Neural progenitor cell (in vitro differentiated cells): Measurements from ENCODE around the gene RIBC2.

Experiments
- EZH2 ChIP-seq: fragments of 200-600 bp; sonication (generic); IDR thresholded peaks from 2 replicates; pipeline ENCODE4 v1.6.1; 2017; ENCODE audit warnings: antibody characterized with exemption, mild to moderate bottlenecking, moderate library complexity
- TF ChIP-seq, protein P1 (sequence below): fragments of 200-600 bp; sonication (generic); IDR thresholded peaks from 2 replicates; pipeline ENCODE4 v1.5.1; 2017; ENCODE audit warnings: antibody characterized with exemption, mild to moderate bottlenecking

DNA sequence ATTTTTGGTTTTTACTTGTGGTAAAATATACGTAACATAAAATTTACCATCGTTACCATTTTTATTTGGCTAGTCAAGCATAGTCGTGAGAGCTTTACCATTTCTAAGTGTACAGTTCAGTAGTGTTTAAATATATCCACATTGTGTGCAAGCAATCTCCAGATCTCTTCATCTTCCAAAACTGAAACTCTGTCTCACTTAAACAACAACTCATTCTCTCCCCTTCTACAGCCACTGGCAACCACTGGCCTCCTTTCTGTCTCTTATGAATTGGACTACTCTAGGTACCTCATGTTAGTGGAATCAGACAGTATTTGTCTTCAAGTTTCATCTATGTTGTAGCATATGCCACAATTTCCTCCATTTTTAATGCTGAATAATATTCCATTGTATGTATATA lies 37.5 kb upstream of the RIBC2 start:
- TF ChIP-seq, protein P1, sequence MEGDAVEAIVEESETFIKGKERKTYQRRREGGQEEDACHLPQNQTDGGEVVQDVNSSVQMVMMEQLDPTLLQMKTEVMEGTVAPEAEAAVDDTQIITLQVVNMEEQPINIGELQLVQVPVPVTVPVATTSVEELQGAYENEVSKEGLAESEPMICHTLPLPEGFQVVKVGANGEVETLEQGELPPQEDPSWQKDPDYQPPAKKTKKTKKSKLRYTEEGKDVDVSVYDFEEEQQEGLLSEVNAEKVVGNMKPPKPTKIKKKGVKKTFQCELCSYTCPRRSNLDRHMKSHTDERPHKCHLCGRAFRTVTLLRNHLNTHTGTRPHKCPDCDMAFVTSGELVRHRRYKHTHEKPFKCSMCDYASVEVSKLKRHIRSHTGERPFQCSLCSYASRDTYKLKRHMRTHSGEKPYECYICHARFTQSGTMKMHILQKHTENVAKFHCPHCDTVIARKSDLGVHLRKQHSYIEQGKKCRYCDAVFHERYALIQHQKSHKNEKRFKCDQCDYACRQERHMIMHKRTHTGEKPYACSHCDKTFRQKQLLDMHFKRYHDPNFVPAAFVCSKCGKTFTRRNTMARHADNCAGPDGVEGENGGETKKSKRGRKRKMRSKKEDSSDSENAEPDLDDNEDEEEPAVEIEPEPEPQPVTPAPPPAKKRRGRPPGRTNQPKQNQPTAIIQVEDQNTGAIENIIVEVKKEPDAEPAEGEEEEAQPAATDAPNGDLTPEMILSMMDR, result no peak
- no peak for TF ChIP-seq EZH2
